Measurements from ENCODE around the gene EPHA6. TPM values are rescaled to one million over a fixed set of nuclear protein-coding genes. Genes with fewer than 3 reads are reported as not detected.

Gene EPHA6
- total RNA-seq, 2 experiments from 2014 or later: not detected

DNA sequence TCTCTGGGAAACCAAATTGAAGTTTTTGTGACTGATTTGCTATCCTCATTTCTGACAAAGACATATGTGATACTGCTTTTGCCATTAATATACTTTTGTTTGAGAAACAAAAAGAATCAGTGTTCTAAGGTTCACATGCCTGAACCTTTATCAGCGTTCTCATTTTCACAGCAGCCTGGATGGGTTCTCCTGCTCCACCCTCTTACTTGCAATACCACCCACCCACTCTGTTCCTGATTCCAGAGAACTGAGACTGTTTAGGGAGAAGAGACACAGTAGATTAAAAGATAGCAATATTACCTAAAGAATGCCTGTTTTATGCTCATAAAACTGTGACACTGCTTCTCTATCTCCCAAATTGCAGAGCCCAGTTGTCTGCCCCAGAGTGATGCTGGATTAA, 924.4 kb downstream of the EPHA6 start:
- Mint-ChIP-seq H3K36me3 (ENCODE audit: low read depth) (no peaks in the 10 kb centered on the region), H3K27ac (no peak overlapping the region), H3K27me3 (peaks cover 11% of the 10 kb centered on the region), H3K4me1 (ENCODE audit: low read depth) (no peaks in the 10 kb centered on the region), H3K9me3 (no peaks in the 10 kb centered on the region), H3K4me3 (no peak overlapping the region)
- H3K27ac ChIP-seq (ENCODE audit: low read depth in 1 of 2, low read length in 2 of 2): no peak overlapping the region
- no peak for DNase-seq
- CTCF ChIA-PET: no interaction called here
- TF ChIP-seq, protein P1, sequence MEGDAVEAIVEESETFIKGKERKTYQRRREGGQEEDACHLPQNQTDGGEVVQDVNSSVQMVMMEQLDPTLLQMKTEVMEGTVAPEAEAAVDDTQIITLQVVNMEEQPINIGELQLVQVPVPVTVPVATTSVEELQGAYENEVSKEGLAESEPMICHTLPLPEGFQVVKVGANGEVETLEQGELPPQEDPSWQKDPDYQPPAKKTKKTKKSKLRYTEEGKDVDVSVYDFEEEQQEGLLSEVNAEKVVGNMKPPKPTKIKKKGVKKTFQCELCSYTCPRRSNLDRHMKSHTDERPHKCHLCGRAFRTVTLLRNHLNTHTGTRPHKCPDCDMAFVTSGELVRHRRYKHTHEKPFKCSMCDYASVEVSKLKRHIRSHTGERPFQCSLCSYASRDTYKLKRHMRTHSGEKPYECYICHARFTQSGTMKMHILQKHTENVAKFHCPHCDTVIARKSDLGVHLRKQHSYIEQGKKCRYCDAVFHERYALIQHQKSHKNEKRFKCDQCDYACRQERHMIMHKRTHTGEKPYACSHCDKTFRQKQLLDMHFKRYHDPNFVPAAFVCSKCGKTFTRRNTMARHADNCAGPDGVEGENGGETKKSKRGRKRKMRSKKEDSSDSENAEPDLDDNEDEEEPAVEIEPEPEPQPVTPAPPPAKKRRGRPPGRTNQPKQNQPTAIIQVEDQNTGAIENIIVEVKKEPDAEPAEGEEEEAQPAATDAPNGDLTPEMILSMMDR (IDR thresholded peaks at IDR 0.05): no peak
- H3K4me1 ChIP-seq (ENCODE audit: insufficient read depth, low read length): no peaks in the 10 kb centered on the region
- peaks cover 0 to 5% of the 10 kb centered on the region in 2 experiments for H3K27me3 ChIP-seq (ENCODE audit: control insufficient read depth in 1 of 2, insufficient read depth in 2 of 2, low read length in 2 of 2)
- ATAC-seq (ENCODE audit: poor library complexity): no peak
- intact Hi-C loops (cut with DNase I, micrococcal nuclease): no loop called here
- H3K4me3 ChIP-seq (ENCODE audit: low read length): no peak overlapping the region
- POLR2A ChIA-PET: no interaction called here
- no peaks in the 10 kb centered on the region for H3K36me3 ChIP-seq (ENCODE audit: insufficient read depth, low read length)
- no peaks in the 10 kb centered on the region for H3K9me3 ChIP-seq (ENCODE audit: control insufficient read depth in 1 of 2, insufficient read depth in 1 of 2, low read length in 2 of 2)

DNA sequence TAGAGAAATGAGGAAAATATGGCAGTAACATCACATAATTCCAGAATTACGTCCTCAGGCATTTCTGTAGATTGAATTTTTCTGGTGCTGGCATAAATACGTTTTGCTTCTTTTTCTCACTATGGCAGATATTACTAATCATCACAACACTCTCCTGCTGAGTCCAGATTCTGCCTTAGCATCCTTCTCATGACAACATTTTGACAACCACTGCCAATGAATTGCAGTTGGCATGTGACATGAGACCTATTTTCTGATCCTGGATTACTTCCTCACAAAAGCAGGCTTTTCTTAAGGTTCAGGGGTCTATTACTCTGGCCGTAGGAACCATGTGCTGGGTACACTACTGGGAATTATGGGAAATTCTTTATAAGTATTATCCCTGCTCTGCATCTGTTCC, 927.6 kb downstream of the EPHA6 start:
- Histone ChIP-seq H3K4me3 (ENCODE audit: low read length) (no peak overlapping the region), H3K9me3 (ENCODE audit: control insufficient read depth in 1 of 2, insufficient read depth in 1 of 2, low read length in 2 of 2) (no peaks in the 10 kb centered on the region), H3K36me3 (ENCODE audit: insufficient read depth, low read length) (no peaks in the 10 kb centered on the region), H3K27ac (ENCODE audit: low read depth in 1 of 2, low read length in 2 of 2) (no peak overlapping the region), H3K27me3 (ENCODE audit: control insufficient read depth in 1 of 2, insufficient read depth in 2 of 2, low read length in 2 of 2) (peaks cover 0 to 4% of the 10 kb centered on the region in 2 experiments), H3K4me1 (ENCODE audit: insufficient read depth, low read length) (no peaks in the 10 kb centered on the region)
- no peak for DNase-seq
- intact Hi-C loops (cut with DNase I, micrococcal nuclease): no loop called here
- no peak overlapping the region for H3K4me3 Mint-ChIP-seq
- no peaks in the 10 kb centered on the region for H3K9me3 Mint-ChIP-seq
- ChIA-PET CTCF (no interaction called here), POLR2A (no interaction called here)
- H3K27ac Mint-ChIP-seq: no peak overlapping the region
- peaks cover 15% of the 10 kb centered on the region for H3K27me3 Mint-ChIP-seq
- ATAC-seq (ENCODE audit: poor library complexity): no peak
- TF ChIP-seq, protein P1 (IDR thresholded peaks at IDR 0.05): no peak
- no peaks in the 10 kb centered on the region for H3K4me1 Mint-ChIP-seq (ENCODE audit: low read depth)
- no peaks in the 10 kb centered on the region for H3K36me3 Mint-ChIP-seq (ENCODE audit: low read depth)

DNA sequence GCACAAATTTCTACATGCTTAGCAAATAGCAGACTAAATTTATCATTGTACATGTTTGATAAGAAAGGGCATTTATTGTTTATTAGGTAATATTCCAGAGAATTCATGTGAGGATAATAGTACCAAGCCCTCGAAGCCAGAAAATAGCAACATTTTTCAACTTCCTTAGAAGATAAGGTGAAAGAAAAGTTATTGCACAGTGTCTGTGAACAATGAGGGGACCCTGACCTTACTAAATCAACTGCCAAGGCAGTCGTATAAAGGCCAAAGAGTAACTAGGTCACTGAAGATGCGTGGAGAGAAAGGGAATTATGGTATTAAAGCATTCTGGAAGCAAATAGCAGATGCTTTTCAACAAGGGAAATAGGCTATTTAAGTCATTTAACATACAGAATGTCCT, 929.9 kb downstream of the EPHA6 start:
- Histone ChIP-seq H3K36me3 (ENCODE audit: insufficient read depth, low read length) (no peaks in the 10 kb centered on the region), H3K4me3 (ENCODE audit: low read length) (no peak overlapping the region), H3K27me3 (ENCODE audit: control insufficient read depth in 1 of 2, insufficient read depth in 2 of 2, low read length in 2 of 2) (peaks cover 0 to 9% of the 10 kb centered on the region in 2 experiments), H3K27ac (ENCODE audit: low read depth in 1 of 2, low read length in 2 of 2) (no peak overlapping the region), H3K9me3 (ENCODE audit: control insufficient read depth in 1 of 2, insufficient read depth in 1 of 2, low read length in 2 of 2) (no peaks in the 10 kb centered on the region), H3K4me1 (ENCODE audit: insufficient read depth, low read length) (no peaks in the 10 kb centered on the region)
- no peak overlapping the region for H3K4me3 Mint-ChIP-seq
- ChIA-PET CTCF (no interaction called here), POLR2A (no interaction called here)
- peaks cover 35% of the 10 kb centered on the region for H3K27me3 Mint-ChIP-seq
- DNase-seq (no peak), ATAC-seq (ENCODE audit: poor library complexity) (no peak)
- H3K4me1 Mint-ChIP-seq (ENCODE audit: low read depth): no peaks in the 10 kb centered on the region
- no peaks in the 10 kb centered on the region for H3K36me3 Mint-ChIP-seq (ENCODE audit: low read depth)
- no peak overlapping the region for H3K27ac Mint-ChIP-seq
- H3K9me3 Mint-ChIP-seq: no peaks in the 10 kb centered on the region
- intact Hi-C loops (cut with DNase I, micrococcal nuclease): no loop called here
- TF ChIP-seq, protein P1 (IDR thresholded peaks at IDR 0.05): no peak
